ENCODE measurements around the gene WSCD1.
A peak's percentile ranks its signal among the peaks of the same experiment; 100 is the strongest.

DNA sequence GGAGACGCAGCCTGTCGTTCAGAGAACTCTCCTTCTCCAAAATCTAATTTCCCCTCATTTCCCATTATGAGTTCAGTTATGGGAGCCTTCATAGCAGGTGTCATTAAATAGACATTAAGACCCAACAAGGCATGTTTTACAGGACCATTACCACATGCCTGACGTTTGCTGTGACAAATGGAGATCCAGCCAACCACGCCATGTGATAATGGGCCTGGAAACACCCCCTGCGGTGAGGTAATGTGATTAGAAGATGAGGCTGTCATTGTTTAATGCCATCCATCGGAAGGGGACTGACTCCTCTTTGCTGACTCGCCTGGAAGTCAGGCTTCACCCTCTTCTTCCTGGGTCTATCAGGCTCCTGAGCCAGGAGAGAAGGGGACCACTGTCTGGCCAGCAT is 76.9 kb downstream of the WSCD1 start:
- no peak for TF ChIP-seq EZH2 (IDR thresholded peaks at IDR 0.05; ENCODE audit: borderline replicate concordance, insufficient read depth, low read length, poor library complexity, severe bottlenecking)
- TF ChIP-seq, protein P1, sequence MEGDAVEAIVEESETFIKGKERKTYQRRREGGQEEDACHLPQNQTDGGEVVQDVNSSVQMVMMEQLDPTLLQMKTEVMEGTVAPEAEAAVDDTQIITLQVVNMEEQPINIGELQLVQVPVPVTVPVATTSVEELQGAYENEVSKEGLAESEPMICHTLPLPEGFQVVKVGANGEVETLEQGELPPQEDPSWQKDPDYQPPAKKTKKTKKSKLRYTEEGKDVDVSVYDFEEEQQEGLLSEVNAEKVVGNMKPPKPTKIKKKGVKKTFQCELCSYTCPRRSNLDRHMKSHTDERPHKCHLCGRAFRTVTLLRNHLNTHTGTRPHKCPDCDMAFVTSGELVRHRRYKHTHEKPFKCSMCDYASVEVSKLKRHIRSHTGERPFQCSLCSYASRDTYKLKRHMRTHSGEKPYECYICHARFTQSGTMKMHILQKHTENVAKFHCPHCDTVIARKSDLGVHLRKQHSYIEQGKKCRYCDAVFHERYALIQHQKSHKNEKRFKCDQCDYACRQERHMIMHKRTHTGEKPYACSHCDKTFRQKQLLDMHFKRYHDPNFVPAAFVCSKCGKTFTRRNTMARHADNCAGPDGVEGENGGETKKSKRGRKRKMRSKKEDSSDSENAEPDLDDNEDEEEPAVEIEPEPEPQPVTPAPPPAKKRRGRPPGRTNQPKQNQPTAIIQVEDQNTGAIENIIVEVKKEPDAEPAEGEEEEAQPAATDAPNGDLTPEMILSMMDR (IDR thresholded peaks at IDR 0.05; ENCODE audit: poor library complexity, severe bottlenecking), result no peak
- no peak for TF ChIP-seq RAD21 (conservative IDR thresholded peaks at IDR 0.05)
- TF ChIP-seq POLR2AphosphoS5 (IDR thresholded peaks at IDR 0.05), result peak; percentile 71

Data from neural cell (in vitro differentiated cells).